GM21381 (cell line): ENCODE measurements around the gene BRD7.

Experiments
- ATAC-seq: cut with Tn5 transposase; IDR thresholded peaks from one replicate; pipeline ENCODE4 v1.9.1; 2021; ENCODE audit warnings: mild to moderate bottlenecking, moderate library complexity; ENCODE audit not compliant: unreplicated experiment

The BRD7 gene

DNA sequence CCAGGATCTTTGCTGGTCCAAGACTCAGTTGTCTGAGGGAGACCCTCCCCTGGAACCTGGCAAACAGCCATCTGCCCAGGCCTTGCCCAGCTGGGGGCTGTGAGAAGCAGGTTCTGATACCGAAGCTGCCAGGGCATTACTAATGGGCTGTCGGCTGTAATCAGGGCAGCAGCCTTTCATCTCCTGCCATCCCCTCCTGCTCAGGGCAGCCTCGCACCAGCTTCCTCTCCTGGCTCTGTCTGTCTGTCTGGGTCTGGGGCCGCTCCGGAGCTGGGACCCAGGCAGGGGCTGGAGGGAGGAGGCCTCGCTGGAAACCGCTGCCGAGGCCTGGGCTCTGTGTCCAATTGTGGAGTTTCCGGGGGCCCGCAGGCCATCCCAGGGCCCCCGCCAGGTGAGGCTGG lies 21.6 kb upstream of the BRD7 start:
- no peak for ATAC-seq

DNA sequence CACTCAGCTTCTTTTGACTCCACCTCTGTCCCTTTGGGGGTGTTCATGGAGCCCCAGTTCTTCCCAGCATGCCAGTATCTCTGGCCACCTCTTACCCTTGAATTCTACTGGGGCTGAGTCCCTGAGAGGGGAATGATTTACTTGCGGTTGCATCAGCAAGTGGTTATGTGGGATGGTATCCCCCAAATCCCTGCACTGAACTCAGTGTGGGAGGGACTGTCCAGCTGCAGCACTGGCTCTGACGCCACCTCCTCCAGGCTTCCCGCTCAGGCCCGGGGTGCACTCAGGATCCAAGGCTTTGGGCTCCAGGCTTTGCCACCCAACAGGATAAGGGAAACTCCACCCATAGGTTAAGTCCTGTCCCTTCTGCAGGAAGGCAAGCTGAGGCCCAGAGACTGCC lies 21.1 kb upstream of the BRD7 start:
- no peak for ATAC-seq

DNA sequence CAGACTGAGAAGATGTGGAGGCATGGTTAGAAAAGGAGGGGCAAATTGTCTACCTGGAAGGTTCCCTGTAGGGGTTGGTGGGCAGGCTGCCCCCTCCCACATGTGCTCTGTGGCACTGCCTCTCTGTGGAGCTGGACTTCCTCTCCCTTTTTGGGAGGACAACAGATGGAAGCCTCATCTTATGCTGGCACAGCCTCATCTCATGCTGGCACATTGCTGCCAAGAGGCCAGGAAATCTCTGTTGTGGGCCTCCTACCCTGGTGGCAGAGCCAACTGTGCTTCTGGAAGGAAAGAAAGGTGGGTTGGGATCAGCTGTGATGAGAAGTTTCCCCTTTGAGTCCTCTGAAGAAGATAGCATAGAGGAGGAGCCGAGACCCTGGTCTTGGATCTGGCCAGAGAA lies 19.7 kb upstream of the BRD7 start:
- ATAC-seq, result no peak

DNA sequence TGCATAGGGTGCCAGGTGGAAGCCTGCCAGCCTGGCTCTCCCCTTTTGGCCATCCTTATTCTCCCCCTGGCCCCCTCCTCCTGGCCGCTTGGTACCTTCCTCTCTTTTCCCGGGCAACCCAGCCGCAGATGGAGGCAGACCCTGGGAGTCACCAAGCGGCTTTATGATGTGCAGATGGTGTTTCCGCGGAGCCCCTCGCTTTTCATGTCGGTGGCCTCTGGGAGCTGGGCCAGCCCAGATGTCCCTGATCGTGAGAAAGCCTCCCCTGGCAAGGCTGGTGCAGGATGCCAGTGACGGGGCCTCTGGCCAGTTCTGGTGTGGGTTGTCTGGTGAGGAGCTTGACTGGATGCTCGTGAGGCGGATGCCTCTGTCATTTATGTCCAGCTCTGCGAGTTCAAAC lies 18.0 kb upstream of the BRD7 start:
- no peak for ATAC-seq

DNA sequence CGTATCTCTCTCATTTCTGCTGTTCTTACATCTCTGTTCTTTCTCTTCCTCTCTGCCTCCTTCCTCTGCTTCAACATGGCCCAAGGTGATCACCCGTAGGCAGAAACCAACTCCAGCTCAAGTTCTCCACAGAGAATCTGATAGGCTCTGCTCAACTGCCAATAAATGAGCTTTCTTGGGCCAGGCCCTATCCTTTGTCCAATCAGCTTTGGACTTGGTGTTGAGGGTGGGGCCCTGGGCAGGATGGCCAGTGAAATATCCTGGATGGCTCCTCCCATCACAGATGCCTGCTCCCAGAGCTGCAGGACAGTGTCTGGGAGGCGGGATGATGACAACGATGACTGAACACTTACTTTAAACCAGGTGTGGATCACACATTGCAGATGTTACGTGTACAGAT lies 17.4 kb upstream of the BRD7 start:
- no peak for ATAC-seq

DNA sequence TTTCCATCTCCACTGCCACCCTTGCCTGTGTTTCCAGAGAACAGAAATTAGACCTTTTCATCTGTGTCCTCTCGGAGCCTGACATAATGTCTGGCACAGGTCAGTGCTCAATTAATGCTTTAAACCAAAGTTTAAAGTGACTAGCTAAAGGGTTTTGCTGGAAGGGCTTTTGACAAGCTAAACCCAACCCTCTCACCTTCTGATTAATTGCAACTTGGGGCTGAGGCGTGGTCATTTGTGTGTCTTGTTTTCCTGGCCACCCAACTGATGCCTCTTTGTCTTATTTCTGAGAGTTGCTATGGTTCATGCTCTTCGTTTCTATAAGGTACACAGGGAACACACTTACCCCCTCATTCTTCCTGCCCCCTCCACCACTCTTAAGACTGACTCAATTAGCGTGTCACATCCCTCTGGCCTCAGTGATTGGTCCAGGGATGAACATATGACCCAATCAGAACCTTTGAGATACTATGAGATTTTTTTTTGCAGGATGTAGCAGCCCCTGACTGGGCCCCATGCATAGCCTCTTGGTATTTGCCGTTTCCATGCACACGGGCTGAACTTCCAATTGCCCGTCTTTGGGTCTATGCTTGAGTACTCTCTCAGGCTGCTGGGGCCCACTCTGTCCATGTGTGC lies 15.8 kb upstream of the BRD7 start:
- ATAC-seq, result no peak

DNA sequence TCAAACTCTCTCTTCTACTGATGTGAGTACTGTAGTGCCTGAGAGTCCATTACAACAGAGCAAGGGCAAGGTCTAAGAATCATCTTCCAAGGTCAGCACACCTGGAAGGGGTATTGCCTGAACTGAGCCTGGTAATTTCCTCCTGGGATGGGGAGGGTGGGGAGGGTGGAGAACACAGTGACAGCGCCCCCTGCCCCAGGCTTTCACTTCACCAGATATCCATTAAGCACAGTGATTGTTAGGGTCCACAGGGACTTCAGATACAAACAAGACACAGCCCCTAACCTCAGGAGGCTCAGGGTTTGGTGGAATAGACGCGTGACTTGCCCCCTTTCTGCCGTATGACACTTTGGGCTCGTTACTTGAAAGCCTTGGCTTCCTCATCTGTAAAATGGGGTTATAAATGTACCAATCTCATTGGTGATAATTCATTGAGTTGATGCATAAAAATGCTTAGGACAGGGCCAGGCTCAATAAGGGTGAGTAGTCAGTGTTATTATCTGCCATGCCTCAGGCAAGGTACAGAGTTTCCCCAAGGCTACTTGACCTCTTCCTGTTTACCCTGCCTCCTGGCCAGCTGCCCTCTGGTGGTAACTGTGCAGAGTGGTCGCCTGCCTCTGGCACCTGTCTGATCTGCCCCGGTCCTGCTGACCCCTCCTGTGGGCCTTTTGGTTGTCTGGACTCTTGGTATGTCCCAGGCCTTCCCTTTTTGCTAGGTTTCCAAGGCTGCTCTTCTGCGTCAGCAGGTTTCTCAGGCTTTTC lies 13.1 kb upstream of the BRD7 start:
- no peak for ATAC-seq

DNA sequence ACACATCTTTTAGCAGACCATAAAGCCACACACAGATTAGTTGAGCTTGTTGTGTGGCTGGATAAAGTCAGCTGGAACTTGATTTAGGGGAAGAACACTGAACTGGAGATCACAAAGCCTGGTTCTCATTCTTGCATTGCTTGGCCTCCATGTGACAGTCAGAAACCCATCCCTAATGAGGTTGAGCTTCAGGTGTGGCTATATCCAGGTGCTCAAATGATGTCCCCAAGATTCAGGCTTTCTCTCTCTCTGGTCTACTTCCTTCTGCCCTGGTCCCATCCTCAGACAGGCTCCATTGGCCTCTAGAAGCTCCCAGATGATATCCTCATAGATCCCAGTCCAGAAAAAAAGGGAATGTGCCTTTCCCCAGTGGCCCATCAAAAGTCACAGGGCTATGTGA lies 9.6 kb upstream of the BRD7 start:
- ATAC-seq, result no peak

DNA sequence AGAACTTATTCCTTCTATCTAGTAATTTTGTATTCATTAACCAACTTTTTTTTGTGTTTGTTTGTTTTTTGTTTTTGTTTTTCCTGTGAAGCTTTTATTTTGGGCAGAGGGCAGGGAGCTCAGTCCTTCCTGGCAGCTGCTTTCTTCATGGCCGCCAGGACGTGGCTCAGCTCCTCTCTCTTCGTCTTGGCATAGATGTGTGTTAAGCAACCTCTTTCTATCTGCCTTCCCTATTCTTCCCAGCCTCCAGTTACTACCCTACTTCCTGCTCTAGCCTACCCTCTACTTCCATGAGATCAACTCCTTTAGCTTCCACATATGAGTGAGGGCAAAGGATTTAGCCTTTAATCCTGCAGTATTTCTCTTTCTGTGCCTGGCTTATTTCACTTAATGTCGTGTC lies 8.2 kb upstream of the BRD7 start:
- no peak for ATAC-seq

DNA sequence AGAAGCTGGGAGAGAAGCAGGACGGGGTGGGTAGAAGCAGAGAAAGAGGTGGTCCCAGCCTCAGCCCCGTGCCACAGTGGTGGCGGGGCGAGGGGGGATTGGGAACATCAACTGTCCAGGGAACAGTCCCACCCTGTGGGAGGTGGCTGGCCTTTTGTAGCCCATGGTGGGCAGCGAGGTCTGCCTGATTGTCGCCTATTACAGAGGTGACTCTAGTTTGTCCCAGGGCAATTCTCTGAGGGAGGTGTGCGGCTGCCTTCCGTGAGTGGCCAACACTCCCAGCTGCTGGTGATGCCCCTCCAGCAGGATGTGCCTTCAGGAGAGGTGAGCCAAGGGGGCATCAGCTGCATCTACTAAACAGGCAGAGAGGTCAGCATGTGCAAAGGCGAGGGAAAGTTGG lies 5.0 kb upstream of the BRD7 start:
- ATAC-seq, result no peak

DNA sequence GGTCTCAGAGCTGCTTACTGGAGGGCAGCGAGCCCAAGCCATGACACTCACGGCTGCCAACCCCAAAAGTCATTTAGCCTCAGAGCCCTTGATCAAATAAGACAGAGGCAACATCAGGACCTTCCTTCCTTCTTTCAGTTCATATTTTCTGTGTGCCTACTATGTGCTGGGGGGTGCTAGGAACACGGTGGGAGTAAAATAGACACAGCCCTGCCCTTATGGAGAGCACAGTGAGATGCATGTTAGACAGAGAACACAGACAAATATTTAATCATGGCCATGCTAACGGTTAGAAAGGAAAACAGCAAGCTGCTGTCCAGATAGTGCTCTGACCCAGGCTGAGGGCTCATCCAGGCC lies 4.5 kb upstream of the BRD7 start:
- no peak for ATAC-seq

DNA sequence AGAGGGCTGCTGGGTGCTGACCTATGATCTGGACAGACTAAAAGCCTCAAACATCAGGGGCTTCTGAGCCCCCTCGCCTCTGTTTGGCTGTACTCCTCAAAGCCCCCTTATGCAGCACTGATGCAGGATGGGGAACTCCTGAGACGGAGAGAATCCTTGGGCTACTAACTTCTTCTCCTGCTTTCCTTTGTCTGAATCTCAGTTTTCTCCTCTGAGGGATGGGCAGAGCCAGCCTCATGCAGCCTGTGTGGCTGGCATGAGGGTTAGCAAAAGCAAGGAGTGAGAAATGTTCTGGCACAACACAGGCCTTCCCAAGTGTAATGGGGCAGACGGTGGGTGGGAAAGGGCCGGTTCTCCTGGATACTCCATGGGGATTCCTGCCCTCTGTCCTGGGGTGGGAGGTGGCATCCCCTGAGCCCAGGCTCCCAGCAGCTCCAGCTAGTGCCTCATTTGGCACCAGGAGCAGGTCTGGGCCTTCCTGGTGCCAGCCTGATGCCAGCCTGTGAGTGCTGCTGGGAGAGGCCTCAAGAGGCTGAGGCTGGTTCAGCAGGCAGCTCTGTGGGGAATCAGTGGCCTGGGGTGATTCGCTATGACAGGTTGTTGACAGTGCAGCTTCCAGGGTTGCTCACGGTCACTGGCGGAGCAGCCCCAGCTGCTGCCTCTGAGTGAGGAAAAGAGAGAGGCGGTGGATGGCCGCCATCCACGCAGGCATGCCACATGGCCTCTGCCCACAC lies 4.0 kb upstream of the BRD7 start:
- no peak for ATAC-seq

DNA sequence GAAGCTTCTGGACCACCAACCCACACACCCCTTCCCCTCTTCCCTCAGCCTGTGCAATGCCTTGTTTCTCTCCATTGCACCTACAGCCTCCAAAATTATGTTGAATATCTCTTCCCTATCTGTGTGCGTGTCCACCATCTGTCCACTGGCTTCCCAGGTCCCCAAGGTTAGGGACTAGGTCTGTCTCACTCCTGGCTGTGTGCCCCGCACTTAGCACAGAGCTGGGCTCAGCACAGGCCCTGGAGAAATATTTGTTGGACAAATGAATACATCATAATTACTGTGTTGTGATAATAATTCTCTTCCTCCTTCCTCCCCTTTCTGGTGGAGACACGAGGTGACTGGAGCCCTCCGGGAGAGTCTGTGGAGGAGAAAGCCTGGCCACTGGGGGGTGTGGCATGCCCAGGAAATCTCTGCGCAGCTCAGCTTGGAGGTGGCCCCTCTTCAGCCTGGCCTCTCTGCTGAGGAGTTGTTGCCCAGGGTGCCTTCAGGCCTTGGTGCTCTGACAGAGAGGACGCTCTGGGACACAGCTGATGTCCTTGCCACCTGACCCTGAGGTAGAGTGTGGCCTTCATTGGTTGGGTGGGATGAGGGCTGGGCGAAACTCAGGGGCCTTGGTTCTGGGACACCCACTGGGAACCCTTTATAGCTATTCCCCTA lies 3.3 kb upstream of the BRD7 start:
- no peak for ATAC-seq

DNA sequence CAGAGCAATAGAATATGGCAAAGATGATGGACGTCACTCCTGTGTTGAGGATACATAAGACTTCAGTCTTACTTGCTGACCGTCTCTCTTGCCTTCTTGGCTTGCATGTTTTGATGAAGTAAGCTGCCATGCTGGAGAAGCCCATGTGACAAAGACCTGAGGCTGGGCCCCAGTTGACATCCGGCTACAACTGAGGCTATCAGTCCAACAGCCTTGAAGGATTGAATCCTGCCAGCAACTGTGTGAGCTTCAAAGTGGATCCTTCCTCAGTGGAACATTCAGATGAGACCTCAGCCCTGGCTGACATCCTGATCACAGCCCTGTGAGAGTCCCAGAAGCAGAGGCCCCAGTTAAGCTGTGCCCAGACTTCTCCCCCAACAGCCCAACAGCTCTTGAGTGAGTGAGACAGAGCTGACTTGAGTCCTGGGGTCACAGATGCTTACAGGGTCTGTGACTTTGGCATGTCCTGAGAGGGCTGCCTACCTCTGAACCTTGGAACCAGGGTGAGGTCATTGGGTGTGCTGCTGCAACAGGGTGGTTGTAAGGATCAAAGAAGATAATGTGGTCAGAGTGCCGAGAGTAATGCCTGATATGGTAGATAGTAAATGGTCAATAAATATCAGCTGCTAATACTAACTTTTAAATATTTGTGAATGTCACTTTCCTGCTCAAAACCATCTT lies 2.4 kb upstream of the BRD7 start:
- ATAC-seq, result no peak

DNA sequence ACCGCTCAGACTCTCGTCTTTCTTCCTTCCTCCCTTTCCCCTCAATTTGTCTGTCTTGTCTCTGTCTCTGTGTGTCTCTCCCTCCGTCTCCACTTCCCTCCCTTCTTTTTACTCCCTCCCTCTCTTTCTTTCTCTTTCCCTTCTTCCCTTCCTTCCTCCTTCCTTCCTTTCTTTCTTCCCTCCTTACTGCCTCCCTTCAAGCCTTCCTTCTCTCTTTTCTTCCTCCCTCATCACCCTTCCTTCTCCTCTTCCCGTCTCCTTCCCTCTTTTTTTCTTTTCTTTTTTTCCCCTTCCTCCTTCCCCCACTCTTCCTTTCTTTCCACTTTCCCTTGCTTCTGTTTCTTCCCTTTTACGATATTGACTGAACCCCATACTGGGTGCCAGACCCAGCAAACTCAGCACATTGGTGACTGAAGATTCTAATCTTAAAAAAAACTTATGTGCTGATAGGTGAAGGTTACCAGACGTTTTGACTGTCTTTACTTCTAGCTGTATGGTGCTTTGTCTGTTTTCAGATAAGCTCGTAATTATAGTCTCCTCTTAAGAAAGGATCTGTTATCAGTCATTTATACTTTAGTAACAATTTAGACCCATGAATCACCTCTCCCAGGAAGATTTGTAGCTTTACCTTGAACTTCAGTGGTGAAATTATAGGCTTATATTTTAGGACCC lies 481 bp upstream of the BRD7 start:
- ATAC-seq, result no peak

DNA sequence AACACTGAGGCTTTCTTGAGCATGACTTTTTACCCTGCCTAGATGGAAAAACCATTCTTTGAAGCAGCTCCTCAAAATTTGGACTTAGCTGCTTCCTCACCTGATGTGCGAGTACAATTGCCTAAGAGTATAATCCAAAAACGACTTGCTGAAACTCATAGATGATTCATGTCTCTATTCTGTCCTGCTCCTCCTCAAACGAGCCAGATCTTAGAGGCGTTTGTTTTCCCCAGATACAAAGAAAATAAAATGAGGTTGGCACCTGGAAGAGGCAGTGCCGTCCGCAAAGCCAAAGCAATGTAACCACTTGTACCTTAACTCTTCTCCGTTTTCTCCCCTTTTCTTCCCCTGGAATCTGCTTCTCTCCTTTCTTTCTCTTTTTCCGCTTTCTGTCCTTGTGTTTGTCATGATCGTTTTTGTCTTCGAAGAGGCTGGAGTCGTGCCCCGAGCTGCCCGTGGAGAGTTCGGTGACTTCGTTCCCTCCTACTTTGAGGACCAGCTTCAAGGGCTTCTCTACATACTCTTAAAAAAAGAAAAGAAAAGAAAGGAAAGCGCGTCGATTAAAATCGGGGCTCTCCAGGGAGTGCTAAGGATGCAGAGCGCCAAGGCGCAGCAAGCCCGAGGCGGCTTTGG lies 895 bp downstream of the BRD7 start:
- ATAC-seq, result no peak

DNA sequence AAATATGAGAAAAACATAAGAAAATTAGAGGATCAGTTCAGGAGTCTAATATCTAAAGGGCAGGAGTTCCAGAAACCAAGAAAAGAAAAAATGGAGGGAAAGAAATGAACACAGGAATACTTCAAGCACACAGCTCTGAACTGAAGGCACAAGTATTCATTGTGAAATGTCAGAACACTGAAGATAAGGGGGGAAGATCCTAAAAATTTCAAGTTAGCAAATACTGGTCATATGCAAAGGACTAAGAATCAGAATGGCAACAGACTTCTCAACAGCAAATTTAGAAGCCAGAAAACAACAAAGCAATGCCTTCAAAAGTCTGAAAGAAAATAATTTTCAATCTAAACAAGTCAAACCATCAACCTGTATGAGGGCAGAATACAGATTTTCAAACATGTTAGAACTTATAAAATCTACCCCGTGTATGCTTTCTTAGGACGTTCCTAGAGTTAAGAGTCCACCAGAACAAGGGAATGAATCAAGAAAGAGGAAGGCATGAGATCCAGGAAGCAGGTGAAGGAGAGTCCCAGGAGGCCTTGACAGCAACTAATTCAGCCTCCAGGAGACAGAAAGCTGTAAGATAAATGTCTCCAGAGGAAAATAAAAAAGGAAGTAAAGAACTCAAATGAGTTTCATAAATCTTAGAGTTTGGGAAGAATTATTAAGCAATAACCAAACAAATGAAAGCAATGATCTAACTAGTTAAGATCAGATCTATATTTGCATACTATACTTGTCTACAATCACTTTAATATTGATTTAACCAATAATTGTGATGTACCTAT lies 2.8 kb downstream of the BRD7 start:
- no peak for ATAC-seq

DNA sequence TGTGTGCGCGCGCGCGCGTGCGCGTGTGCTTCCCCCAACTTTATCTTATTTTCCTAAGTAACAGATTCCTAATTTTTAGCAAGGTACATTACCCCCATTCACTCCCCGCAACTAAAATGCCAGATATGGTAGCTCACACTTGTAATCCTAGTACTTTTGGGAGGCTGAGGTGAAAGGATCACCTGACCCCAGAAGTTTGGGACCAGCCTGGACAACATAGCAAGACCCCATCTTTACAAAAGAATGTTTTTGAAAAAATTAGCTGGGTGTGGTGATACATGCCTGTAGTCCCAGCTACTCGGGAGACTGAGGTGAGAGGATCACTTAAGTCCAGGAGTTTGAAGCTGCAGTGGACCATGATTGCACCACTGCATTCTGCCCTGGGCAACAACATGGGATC lies 5.1 kb downstream of the BRD7 start:
- no peak for ATAC-seq

DNA sequence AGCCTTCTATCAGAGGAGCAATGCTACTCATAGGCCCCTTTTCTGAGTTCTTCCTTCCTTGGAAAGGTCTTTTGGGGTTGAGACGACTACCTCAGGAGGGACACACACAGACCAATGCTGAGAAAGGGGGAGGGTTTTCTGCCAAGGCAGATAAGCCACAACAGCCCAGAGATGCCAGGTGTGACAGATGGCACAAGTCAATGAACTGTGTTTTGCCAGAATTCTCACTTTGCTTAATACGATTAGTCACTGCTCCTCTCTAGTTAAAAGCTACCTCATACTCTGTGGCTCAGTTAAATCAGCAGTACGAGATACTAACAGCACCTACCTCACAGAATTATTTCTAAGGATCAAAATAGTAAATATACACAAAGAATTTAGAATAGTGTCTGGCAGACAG lies 8.0 kb downstream of the BRD7 start:
- no peak for ATAC-seq
